Uterus (tissue), 4 donors: ENCODE results near the gene CBR1. TPM values are rescaled to one million over a fixed set of nuclear protein-coding genes. Genes with fewer than 3 reads are reported as not detected.

ENCODE experiments used
- DNase-seq, 2 donors: peaks; one replicate each; pipeline ENCODE4 v3.0.0-alpha.2; 2019 to 2020
- H3K27ac ChIP-seq, 2 donors: fragments of 200-600 bp; sonication (generic); 1 replicate in 1 of 2; 2 replicates in 1 of 2; pipeline ENCODE4 v1.5.1; 2016 to 2018
- H3K27me3 ChIP-seq, 2 donors: fragments of 200-600 bp; sonication (generic); one replicate each; pipeline ENCODE4 v1.5.1; 2018 to 2019; ENCODE audit warnings: control low read depth in 1 of 2
- H3K36me3 ChIP-seq, 2 donors: fragments of 200-600 bp; sonication (generic); one replicate each; pipeline ENCODE4 v1.5.1; 2019; ENCODE audit warnings: control low read depth in 1 of 2
- H3K4me1 ChIP-seq, 2 donors: fragments of 200-600 bp; sonication (generic); one replicate each; pipeline ENCODE4 v1.5.1; 2018 to 2019; ENCODE audit warnings: control low read depth in 1 of 2
- H3K4me3 ChIP-seq, 2 donors: fragments of 200-600 bp; sonication (generic); 1 replicate in 1 of 2; 2 replicates in 1 of 2; pipeline ENCODE4 v1.5.1; 2018 to 2019; ENCODE audit warnings: mild to moderate bottlenecking in 1 of 2
- H3K9me3 ChIP-seq, 2 donors: fragments of 200-600 bp; sonication (generic); one replicate each; pipeline ENCODE4 v1.5.1; 2019; ENCODE audit warnings: control low read depth in 1 of 2
- POLR2A ChIP-seq, 2 donors: fragments of 450-650 bp; IDR thresholded peaks; one replicate each; pipeline ENCODE4 v1.6.1; 2016; ENCODE audit warnings: antibody characterized with exemption in 2 of 2, mild to moderate bottlenecking in 1 of 2, moderate library complexity in 1 of 2
- intact Hi-C: fragments of 100-400 bp; cut with DNase I; formaldehyde crosslinking; loops from one replicate; pipeline ENCODE4 v1.15.1; 2023; ENCODE audit warnings: low total_unique reads
- total RNA-seq, 4 donors: library from RNA; depleted of rRNA in 3 of 4; stranded (reverse); fragments of >200 nt in 3 of 4; gene quantifications; one replicate each; pipeline versions ENCODE4 v1.1.0 to v1.2.4, GENCODE V29; 2014 to 2023
- TF ChIP-seq, protein P1 (sequence below), 4 experiments: fragments of 200-600 bp in 2 of 4; fragments of 450-650 bp in 2 of 4; sonication (generic) in 2 of 4; IDR thresholded peaks; one replicate each; pipeline ENCODE4 v1.5.1; 2016 to 2019; ENCODE audit warnings: antibody characterized with exemption in 4 of 4, mild to moderate bottlenecking in 2 of 4, moderate library complexity in 1 of 4
- donor health status: DM: yes; HTN: yes; CAD: no.

Gene CBR1
- total RNA-seq, 4 donors from 2014 or later, result 35.7 to 152 (median 57.9) TPM

DNA sequence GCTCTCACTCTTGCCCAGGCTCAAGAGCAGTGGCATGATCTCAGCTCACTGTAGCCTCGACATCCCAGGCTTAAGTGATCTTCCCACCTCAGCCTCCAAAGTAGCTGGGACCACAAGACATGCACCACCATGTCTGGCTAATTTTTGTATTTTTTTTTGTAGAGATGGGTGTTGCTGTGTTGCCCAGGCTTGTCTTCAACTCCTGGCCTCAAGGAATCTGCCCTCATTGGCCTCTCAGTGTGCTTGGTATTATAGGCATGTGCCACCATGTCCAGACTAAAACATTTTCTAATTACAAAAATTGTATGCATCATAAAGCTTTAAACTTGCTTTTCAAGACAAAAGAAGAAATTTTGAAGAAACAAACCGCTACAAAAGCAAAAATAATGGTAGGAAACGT lies 20.1 kb downstream of the CBR1 start:
- intact Hi-C loops, result no loop called here
- TF ChIP-seq POLR2A (IDR thresholded peaks at IDR 0.05), result no peak
- TF ChIP-seq, protein P1, sequence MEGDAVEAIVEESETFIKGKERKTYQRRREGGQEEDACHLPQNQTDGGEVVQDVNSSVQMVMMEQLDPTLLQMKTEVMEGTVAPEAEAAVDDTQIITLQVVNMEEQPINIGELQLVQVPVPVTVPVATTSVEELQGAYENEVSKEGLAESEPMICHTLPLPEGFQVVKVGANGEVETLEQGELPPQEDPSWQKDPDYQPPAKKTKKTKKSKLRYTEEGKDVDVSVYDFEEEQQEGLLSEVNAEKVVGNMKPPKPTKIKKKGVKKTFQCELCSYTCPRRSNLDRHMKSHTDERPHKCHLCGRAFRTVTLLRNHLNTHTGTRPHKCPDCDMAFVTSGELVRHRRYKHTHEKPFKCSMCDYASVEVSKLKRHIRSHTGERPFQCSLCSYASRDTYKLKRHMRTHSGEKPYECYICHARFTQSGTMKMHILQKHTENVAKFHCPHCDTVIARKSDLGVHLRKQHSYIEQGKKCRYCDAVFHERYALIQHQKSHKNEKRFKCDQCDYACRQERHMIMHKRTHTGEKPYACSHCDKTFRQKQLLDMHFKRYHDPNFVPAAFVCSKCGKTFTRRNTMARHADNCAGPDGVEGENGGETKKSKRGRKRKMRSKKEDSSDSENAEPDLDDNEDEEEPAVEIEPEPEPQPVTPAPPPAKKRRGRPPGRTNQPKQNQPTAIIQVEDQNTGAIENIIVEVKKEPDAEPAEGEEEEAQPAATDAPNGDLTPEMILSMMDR (IDR thresholded peaks at IDR 0.05), result no peak
- no peaks in the 10 kb centered on the region for H3K4me1 ChIP-seq
- no peaks in the 10 kb centered on the region for H3K9me3 ChIP-seq
- no peaks in the 10 kb centered on the region for H3K36me3 ChIP-seq
- H3K4me3 ChIP-seq, result no peak overlapping the region
- no peaks in the 10 kb centered on the region for H3K27me3 ChIP-seq
- DNase-seq, result no peak
- no peak overlapping the region for H3K27ac ChIP-seq

DNA sequence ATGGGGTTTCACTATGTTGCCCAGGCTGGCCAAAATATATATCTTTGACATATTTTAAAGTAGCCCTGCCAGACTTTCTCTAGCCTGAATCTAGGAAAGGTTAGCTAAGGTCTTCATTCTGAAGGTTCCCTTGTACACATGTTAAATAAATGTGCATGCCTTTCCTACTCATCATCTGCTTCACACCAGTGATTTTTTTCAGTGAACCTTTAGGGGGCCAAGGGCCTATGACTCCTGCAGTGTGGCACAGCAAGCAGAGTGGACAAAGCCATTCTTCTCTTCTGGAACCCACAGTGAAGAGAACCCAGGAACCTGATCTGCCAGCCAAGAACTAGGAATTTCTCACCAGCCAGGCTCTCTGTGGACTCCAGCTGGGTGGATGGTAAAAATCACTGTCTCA lies 22.9 kb downstream of the CBR1 start:
- Histone ChIP-seq H3K4me3 (no peak overlapping the region), H3K9me3 (no peaks in the 10 kb centered on the region), H3K36me3 (no peaks in the 10 kb centered on the region), H3K27me3 (no peaks in the 10 kb centered on the region), H3K4me1 (no peaks in the 10 kb centered on the region), H3K27ac (no peak overlapping the region)
- TF ChIP-seq POLR2A (IDR thresholded peaks at IDR 0.05), result no peak
- TF ChIP-seq, protein P1 (IDR thresholded peaks at IDR 0.05), result no peak
- no peak for DNase-seq
- intact Hi-C loops, result no loop called here

DNA sequence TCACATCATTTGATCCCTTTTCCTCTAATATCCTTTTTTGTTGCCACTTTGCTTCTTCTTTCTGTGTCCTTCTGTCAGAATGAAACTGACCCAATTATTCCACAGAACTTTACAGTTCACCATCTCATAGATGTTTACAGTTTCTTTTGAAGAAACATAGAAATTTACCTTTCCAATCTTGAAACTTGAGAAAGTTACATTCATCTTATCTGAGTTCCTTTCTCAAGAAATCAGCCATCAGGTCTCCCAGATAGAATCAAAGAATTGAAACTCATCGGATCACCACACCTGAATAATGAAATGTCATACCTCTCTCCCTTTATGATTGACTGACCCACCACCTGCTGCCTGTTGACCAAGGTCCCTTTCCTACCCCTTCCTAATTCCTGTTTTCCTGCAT lies 23.7 kb downstream of the CBR1 start:
- Histone ChIP-seq H3K27me3 (no peaks in the 10 kb centered on the region), H3K9me3 (no peaks in the 10 kb centered on the region), H3K36me3 (no peaks in the 10 kb centered on the region), H3K4me1 (no peaks in the 10 kb centered on the region), H3K4me3 (no peak overlapping the region), H3K27ac (no peak overlapping the region)
- TF ChIP-seq POLR2A (IDR thresholded peaks at IDR 0.05), result no peak
- TF ChIP-seq, protein P1 (IDR thresholded peaks at IDR 0.05), result no peak
- no peak for DNase-seq
- intact Hi-C loops, result no loop called here

DNA sequence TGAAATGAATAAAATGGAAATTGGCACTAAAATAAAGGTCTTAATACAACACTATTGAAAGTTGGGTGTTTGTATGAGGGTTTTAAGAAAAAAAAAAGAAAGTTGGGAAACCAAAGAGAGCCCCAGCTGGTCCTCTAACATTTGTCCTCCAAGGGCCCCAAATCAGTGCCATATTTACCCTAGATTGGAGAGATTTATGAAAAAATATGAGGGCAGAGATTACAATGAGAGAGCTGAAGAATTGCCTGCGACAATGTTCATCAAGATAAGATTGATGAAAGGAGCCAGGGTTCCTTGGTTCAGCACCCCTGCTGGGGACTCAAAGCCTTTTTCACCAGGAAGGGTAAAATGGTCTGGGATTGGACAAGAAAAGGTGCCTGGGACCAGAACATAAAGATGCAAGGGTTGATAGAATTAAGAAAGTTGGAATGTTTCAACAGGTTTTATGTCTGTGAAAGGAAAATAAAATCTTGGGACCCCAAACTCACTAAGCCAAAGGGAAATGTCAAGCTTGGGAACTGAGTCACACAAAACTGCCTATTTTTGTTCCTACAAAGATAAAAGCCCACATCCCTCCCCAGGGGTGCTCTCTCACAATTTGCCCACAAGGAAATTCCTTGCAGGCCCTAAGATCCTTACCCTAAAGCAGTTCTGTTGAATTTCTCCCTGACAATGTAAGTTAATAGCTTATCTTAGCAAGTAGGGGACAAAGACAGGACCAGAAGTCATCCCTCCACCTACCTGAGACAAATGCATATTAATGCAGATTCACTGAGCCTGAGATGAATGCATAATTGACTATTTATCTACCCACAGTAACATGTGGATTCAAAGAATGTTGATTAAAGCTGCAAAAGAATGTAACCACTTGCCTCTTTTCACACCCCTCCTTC lies 26.8 kb downstream of the CBR1 start:
- no peak for DNase-seq
- Histone ChIP-seq H3K9me3 (no peaks in the 10 kb centered on the region), H3K36me3 (no peaks in the 10 kb centered on the region), H3K27me3 (no peaks in the 10 kb centered on the region), H3K4me3 (no peak overlapping the region), H3K4me1 (no peaks in the 10 kb centered on the region), H3K27ac (no peak overlapping the region)
- intact Hi-C loops, result no loop called here
- TF ChIP-seq POLR2A (IDR thresholded peaks at IDR 0.05), result no peak
- TF ChIP-seq, protein P1 (IDR thresholded peaks at IDR 0.05), result no peak

DNA sequence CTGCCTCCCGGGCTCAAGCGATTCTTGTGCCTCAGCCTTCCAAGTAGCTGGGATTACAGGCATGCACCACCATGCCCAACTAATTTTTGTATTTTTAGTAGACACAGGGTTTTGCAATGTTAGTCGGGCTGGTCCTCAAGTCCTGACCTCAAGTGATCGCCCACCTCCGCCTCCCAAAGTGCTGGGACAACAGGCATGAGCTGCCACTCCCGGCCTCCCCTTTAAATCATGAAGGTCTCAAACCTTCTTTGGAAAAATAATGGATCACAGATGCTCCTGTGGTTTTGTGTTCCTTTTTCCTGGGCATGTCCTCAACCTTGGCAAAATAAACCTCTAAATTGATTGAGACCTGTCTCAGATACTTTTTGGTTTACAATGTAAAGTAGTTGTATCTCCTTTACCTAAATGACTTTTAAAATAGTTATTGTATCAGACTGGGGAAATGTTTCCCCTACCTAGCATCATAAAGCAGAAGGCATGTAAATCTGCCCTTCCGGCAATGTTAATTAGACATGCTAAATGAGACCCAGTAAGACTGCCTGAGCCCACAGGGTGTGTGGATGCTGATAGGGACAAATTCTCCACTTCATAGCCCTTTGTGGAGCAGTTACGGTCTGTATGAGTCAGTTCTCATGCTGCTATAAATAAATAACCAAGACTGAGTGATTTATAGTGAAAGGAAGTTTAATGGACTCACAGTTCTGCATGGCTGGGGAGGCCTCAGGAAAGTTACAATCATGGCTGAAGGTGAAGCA lies 27.8 kb downstream of the CBR1 start:
- Histone ChIP-seq H3K4me3 (no peak overlapping the region), H3K9me3 (no peaks in the 10 kb centered on the region), H3K36me3 (no peaks in the 10 kb centered on the region), H3K27ac (no peak overlapping the region), H3K4me1 (no peaks in the 10 kb centered on the region), H3K27me3 (no peaks in the 10 kb centered on the region)
- intact Hi-C loops, result no loop called here
- DNase-seq, result no peak
- TF ChIP-seq, protein P1 (IDR thresholded peaks at IDR 0.05), result no peak
- no peak for TF ChIP-seq POLR2A (IDR thresholded peaks at IDR 0.05)
